GM21526 (cell line): Measurements from ENCODE around the gene PLCB1.
A peak's percentile ranks its signal among the peaks of the same experiment; 100 is the strongest.

Source experiments
- ATAC-seq: cut with Tn5 transposase; IDR thresholded peaks from one replicate; pipeline ENCODE4 v1.9.1; 2021; ENCODE audit warnings: moderate library complexity; ENCODE audit not compliant: unreplicated experiment, low FRiP score

PLCB1 gene

GRCh38 chr20:8670207-8670892 lies 538.3 kb downstream of the PLCB1 start:
- no peak for ATAC-seq

DNA sequence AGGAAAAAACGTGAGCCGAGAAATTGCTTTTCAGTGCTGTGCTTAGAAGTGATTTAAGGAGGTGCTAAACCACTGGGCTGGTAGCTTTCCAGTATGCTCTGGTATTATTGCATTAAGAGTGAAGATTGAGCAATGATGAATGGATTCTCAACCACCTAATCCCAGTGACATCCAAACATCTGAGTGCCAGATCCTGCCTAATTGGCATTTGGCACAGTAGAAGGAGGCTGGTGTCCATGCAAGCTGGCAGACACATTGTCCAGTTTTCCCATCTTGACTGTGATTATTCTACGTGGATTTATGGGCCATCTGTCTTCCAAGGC lies 538.8 kb downstream of the PLCB1 start:
- ATAC-seq = no peak

DNA sequence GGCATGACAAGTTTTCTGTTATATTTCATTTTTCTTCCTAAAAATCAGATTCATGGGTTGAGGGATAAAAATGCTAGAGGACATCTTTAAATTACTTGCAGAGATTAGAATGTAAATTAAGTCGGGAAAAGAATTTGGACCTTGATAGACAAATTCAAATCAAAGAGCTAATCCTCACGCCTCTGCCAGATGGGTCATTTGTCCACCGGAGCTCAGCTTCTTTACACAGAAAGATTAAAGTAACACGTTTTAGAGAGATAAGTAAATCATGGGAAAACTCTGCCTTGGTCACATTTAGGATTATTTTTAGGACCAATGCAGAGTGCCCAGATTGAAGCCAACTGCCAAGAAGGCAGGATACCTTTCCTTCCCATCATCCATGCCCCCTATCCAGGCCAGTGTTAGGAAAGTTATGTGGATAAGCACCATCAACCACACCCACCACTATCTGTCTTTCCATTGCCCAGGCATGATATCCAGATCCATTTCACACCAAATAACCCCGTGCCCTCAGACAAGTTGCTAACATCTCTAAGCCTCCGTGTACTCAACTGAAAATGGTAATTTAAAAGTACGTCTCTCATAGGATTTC lies 539.4 kb downstream of the PLCB1 start:
- no peak for ATAC-seq

GRCh38 chr20:8673116-8673515 lies 541.0 kb downstream of the PLCB1 start:
- no peak for ATAC-seq

DNA sequence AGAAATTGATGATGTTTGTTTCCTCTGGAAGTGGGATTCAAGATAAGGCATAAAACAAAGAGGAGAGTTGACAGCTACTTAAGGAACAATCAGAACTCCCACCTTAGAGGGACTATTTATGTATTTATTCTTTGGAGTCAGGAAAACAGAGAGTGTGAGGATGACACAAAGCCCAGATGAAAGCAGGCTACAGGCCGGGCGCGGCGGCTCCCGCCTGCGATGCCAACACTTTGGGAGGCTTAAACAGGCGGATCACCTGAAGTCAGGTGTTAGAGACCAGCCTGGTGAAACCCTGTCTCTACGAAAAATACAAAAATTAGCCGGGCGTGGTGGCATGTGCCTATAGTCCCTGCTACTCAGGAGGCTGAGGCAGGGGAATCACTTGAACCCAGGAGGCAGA lies 543.8 kb downstream of the PLCB1 start:
- ATAC-seq = no peak

GRCh38 chr20:8678098-8678776 lies 546.2 kb downstream of the PLCB1 start:
- ATAC-seq = no peak

- ATAC-seq = no peak
These were observed 557.3 kb downstream of the PLCB1 start for GRCh38 chr20:8689337-8689736.

- no peak for ATAC-seq
These were observed 558.0 kb downstream of the PLCB1 start for GRCh38 chr20:8690074-8690473.

GRCh38 chr20:8693709-8694108 lies 561.6 kb downstream of the PLCB1 start:
- ATAC-seq = no peak

DNA sequence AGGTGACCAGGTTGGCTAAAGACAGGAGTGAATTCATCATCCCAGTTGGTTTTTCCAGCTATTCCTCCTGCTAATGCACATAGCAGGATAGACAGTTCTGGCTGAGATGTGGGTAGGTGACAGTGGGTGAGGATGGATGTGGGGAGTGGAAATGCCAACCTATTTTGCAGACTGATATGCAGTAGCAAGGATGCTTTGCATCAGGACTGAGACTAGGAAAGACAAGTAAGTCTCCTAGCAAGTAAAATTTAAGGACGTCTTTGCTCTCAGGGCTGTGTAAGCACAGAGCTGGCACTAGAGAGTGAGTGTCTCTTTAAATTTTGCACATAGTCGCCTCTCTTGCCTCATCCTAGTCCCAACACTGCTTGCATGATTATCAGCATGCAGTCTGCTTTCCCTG lies 568.7 kb downstream of the PLCB1 start:
- ATAC-seq = no peak

DNA sequence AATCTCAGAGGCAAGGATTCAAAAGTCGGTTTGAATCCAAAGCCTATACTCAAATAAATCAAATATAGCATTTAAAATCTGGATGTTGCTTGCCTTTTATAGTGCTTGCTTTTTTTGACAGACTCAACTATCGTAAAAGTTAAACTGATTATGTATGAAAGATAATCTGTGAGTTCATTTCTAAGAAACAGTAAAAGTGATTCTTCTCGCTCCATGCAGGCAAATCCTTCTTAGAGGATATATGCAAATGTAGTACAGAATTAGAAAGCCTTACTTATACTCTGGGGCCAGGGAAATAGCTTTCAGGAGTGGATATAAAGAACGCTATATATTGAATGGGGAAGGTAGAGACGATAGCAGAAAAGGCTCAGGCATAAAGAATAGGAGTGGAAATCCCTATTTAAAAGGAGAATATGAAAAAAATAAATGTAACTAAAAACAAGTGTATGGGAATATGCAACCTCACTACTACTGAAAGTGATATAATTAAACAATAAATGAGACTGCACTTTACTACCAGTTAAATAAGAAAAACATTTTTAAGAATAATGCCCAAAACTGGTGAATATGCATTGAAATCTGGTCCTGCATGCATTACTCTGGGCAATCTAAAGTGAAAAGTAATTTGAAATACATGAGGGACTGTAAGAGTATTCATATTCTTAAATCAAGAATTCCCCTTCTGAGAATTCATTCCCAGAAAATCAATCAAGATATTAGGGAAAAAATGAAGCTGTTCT lies 575.1 kb downstream of the PLCB1 start:
- ATAC-seq = no peak

GRCh38 chr20:8709627-8710026 lies 577.6 kb downstream of the PLCB1 start:
- ATAC-seq = no peak

DNA sequence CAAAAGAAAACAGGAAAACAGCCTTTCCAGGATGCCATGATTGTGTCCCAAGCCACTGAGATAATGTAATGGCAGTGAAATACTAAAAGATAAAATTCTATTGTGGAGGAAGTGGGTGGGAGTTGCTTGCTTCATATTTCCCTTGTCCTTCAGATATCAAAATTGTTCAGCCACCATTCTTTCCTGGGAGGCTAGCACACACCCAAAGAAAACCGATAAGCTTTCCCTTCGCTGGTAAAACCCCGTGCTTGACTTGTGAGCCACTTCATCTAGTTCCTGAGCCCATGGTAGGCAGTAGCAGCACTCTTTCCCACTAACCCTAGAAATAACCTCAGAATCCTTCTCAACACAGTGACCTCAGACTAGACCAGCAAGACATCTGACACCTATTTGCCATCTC lies 579.4 kb downstream of the PLCB1 start:
- no peak for ATAC-seq

DNA sequence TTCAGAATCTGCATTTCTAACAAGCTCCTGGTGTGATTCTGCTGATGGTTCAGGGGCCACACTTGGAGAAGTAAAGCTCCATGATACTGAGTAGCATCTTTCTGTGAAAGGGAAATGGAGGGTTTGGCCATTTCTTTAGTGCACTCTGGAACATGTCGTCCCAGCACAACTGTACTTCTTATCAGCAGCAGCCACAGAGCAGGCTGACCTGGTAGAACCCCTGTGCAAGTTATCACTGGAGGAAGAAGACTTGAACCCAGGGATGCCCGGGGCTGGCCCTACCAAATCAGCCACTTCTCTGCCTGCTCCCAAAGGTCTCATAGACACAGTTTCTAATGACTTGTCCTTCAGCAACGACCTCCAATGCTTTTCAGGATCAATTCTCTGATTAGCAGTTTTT lies 582.1 kb downstream of the PLCB1 start:
- no peak for ATAC-seq

DNA sequence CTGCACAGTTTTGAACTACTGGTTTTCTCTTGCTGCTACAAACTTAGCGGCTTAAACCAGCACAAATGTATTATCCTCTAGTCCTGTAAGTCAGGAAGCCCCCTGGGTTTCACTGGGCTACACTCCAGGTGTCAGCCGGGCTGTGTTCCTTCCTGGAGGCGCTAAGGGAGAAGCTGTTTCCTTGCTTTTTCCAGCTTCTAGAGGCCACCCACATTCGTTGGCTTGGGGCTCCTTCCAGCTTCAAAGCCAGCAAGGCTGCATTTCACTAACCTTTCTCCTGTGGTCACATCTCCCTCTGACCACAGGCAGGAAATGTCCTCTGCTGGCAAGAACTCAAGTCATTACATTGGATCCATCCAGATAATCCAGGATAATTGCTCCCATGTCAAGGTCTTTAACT lies 586.2 kb downstream of the PLCB1 start:
- ATAC-seq = no peak

GRCh38 chr20:8720089-8720488 lies 588.0 kb downstream of the PLCB1 start:
- no peak for ATAC-seq

- ATAC-seq = no peak
These were observed 589.0 kb downstream of the PLCB1 start for GRCh38 chr20:8721098-8721497.

DNA sequence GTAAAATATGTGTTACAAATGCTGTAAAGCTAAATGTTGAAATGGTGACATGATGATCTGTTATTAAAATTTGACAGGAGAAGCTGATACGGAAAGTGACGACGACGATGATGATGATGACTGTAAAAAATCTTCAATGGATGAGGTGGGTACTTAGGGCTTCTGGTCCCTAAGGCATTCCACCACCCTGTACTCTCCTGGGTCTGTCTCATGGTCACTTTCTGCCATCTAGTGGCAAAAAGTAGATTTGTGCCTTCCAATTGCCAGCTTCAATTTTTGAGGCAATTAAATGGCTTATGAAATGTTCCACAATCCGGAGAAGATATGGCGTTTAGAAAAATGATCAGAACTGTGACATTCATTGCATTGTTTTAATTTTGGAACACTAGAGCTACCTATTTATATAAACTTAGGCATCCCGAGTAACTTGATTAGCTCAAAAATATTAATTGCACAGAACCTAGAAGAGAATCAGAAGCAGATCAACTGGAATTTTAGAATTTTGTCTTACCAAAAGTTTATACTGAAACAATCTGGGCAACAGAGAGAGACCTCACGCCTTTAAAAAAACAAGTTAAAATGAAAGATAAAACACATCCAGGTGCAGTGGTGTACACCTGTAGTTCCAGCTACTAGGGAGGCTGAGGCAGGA lies 590.3 kb downstream of the PLCB1 start:
- ATAC-seq = peak; percentile 62

GRCh38 chr20:8723296-8723695 lies 591.2 kb downstream of the PLCB1 start:
- no peak for ATAC-seq

DNA sequence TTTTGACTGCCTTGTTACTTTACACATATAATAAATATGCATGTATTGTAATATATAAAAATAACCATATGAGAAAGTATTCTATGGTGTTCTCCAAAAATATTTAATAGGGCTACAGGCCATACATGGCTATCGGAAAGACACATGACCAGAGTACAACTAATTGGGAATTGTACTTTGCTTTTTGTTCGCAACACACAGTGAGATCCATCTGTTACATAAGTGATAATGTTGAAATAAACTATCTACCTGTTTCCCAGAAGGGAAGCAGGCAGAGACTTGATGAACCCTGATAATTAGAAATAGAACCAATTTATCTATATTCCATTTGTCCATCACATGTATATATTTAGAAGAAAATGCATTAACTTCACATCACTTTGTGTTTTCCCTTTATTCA lies 592.8 kb downstream of the PLCB1 start:
- ATAC-seq = no peak

GRCh38 chr20:8726460-8726859 lies 594.4 kb downstream of the PLCB1 start:
- no peak for ATAC-seq
